Measurements from ENCODE around the gene UGT1A3. TPM values are rescaled to one million over a fixed set of nuclear protein-coding genes. Genes with fewer than 3 reads are reported as not detected.

UGT1A3 gene
- total and polyA plus RNA-seq, 2 donors (not counting 1 experiment from before 2014, with no cell fraction given), result not detected

- POLR2A ChIA-PET, result no interaction called here
- TF ChIP-seq CTCF (IDR thresholded peaks at IDR 0.05) (no peak), EZH2 (IDR thresholded peaks at IDR 0.05; ENCODE audit: borderline replicate concordance, insufficient read depth, low read depth, low read length, poor library complexity, severe bottlenecking) (no peak)
- Mint-ChIP-seq H3K27me3 (peaks cover 8% of the 10 kb centered on the region), H3K4me1 (peaks cover 16% of the 10 kb centered on the region), H3K27ac (no peak overlapping the region), H3K4me3 (no peak overlapping the region), H3K9me3 (ENCODE audit: insufficient read depth) (no peaks in the 10 kb centered on the region)
- no peaks in the 10 kb centered on the region for H4K20me1 ChIP-seq (ENCODE audit: control insufficient read depth, insufficient read depth, low read length, poor library complexity, severe bottlenecking)
- H3K27ac ChIP-seq (ENCODE audit: low read length in 2 of 2), result no peak overlapping the region
- H3K27me3 ChIP-seq (replicated peaks in 1 of 4; ENCODE audit: control extremely low read depth in 1 of 4, control insufficient read depth in 3 of 4, insufficient read depth in 4 of 4, low read length in 3 of 4), result no peaks in the 10 kb centered on the region
- H3K36me3 ChIP-seq (replicated peaks in 1 of 2; ENCODE audit: control extremely low read depth in 1 of 2, control insufficient read depth in 1 of 2, extremely low read depth in 1 of 2, insufficient read depth in 2 of 2, low read length in 1 of 2), result no peaks in the 10 kb centered on the region
- no peak overlapping the region for H3K9ac ChIP-seq (ENCODE audit: low read length)
- no peak for ATAC-seq (ENCODE audit: low read depth)
- H2AFZ ChIP-seq (ENCODE audit: insufficient read depth, low read depth, low read length, poor library complexity, severe bottlenecking), result no peak overlapping the region
- 90% methylated on average over 3 of the region's 4 CpGs for whole genome bisulfite sequencing (ENCODE audit: insufficient coverage)
- no peak overlapping the region for H3K4me2 ChIP-seq (replicated peaks; ENCODE audit: low read depth, low read length, poor library complexity, severe bottlenecking)
- H3K79me2 ChIP-seq (ENCODE audit: control insufficient read depth, insufficient read depth, low read length), result no peaks in the 10 kb centered on the region
- intact Hi-C loops (cut with micrococcal nuclease), result no loop called here
- peaks cover 0 to 6% of the 10 kb centered on the region in 2 donors for H3K4me1 ChIP-seq (ENCODE audit: control insufficient read depth in 2 of 2, insufficient read depth in 2 of 2, low read length in 2 of 2)
- H3K9me3 ChIP-seq (ENCODE audit: control extremely low read depth in 1 of 3, control insufficient read depth in 2 of 3, insufficient read depth in 1 of 3, low read length in 2 of 3), result no peaks in the 10 kb centered on the region
- H3K4me3 ChIP-seq (ENCODE audit: control extremely low read depth in 1 of 5, extremely low read depth in 1 of 5, insufficient read depth in 1 of 5, low read depth in 2 of 5, low read length in 4 of 5), result no peak overlapping the region
- DNase-seq, result no peak
- CTCF ChIA-PET, result interaction anchor here (0.5 kb wide), 1 partner anchor 687 kb away, joined by 4 read pairs; no protein-coding TSS in a partner anchor
Observed at GRCh38 chr2:233680361-233681045, 48.3 kb upstream of the UGT1A3 start.

GRCh38 chr2:233681521-233682099, 47.2 kb upstream of the UGT1A3 start, which contains the start of gene UGT1A7:
UGT1A7 (plus strand) TSS chr2:233681901; CDS start chr2:233681938, 37 bp downstream.
- H3K4me3 ChIP-seq (ENCODE audit: control extremely low read depth in 1 of 5, extremely low read depth in 1 of 5, insufficient read depth in 1 of 5, low read depth in 2 of 5, low read length in 4 of 5), result no peak within 1 kb of the TSS
- DNase-seq, result no peak
- no peaks in the 10 kb centered on the region for H4K20me1 ChIP-seq (ENCODE audit: control insufficient read depth, insufficient read depth, low read length, poor library complexity, severe bottlenecking)
- H3K9me3 ChIP-seq (ENCODE audit: control extremely low read depth in 1 of 3, control insufficient read depth in 2 of 3, insufficient read depth in 1 of 3, low read length in 2 of 3), result no peaks in the 10 kb centered on the region
- H2AFZ ChIP-seq (ENCODE audit: insufficient read depth, low read depth, low read length, poor library complexity, severe bottlenecking), result no peak within 1 kb of the TSS
- Mint-ChIP-seq H3K4me1 (peaks cover 16% of the 10 kb centered on the region), H3K4me3 (no peak within 1 kb of the TSS), H3K27ac (no peak within 1 kb of the TSS), H3K27me3 (peaks cover 8% of the 10 kb centered on the region), H3K9me3 (ENCODE audit: insufficient read depth) (no peaks in the 10 kb centered on the region)
- WGBS (ENCODE audit: insufficient coverage), result no CpG with 5 or more reads among the region's 5 CpGs
- no peak within 1 kb of the TSS for H3K9ac ChIP-seq (ENCODE audit: low read length)
- H3K27me3 ChIP-seq (replicated peaks in 1 of 4; ENCODE audit: control extremely low read depth in 1 of 4, control insufficient read depth in 3 of 4, insufficient read depth in 4 of 4, low read length in 3 of 4), result no peaks in the 10 kb centered on the region
- ATAC-seq (ENCODE audit: low read depth), result no peak
- no peak within 1 kb of the TSS for H3K27ac ChIP-seq (ENCODE audit: low read length in 2 of 2)
- intact Hi-C loops (cut with micrococcal nuclease), result no loop called here
- no peaks in the 10 kb centered on the region for H3K79me2 ChIP-seq (ENCODE audit: control insufficient read depth, insufficient read depth, low read length)
- peak within 1 kb of the TSS; percentile 32 for H3K4me2 ChIP-seq (replicated peaks; ENCODE audit: low read depth, low read length, poor library complexity, severe bottlenecking)
- POLR2A ChIA-PET, result no interaction called here
- CTCF ChIA-PET, result no interaction called here
- peaks cover 0 to 6% of the 10 kb centered on the region in 2 donors for H3K4me1 ChIP-seq (ENCODE audit: control insufficient read depth in 2 of 2, insufficient read depth in 2 of 2, low read length in 2 of 2)
- TF ChIP-seq EZH2 (IDR thresholded peaks at IDR 0.05; ENCODE audit: borderline replicate concordance, insufficient read depth, low read depth, low read length, poor library complexity, severe bottlenecking) (no peak), CTCF (IDR thresholded peaks at IDR 0.05) (no peak)
- no peaks in the 10 kb centered on the region for H3K36me3 ChIP-seq (replicated peaks in 1 of 2; ENCODE audit: control extremely low read depth in 1 of 2, control insufficient read depth in 1 of 2, extremely low read depth in 1 of 2, insufficient read depth in 2 of 2, low read length in 1 of 2)

All from B cell (primary cell).